Suprapubic skin (tissue), 4 donors: ENCODE measurements around the gene SULT1A2. TPM values are rescaled to one million over a fixed set of nuclear protein-coding genes. Genes with fewer than 3 reads are reported as not detected.
"Not testable (repeated sequence)": the region's sequence is repeated elsewhere in the genome, so short reads cannot be mapped to it uniquely, and the experiment has no call there.

Experiments
- DNase-seq, 2 donors: peaks; one replicate each; pipeline ENCODE4 v3.0.0-alpha.2; 2019; ENCODE audit warnings: low spot score in 2 of 2
- H3K27ac ChIP-seq: fragments of 200-600 bp; sonication (generic); one replicate; pipeline ENCODE4 v1.5.1; 2019
- H3K27me3 ChIP-seq: fragments of 200-600 bp; sonication (generic); one replicate; pipeline ENCODE4 v1.5.1; 2019
- H3K36me3 ChIP-seq: fragments of 200-600 bp; sonication (generic); one replicate; pipeline ENCODE4 v1.5.1; 2019
- H3K4me1 ChIP-seq: fragments of 200-600 bp; sonication (generic); one replicate; pipeline ENCODE4 v1.5.1; 2019
- H3K4me3 ChIP-seq: fragments of 200-600 bp; sonication (generic); one replicate; pipeline ENCODE4 v1.5.1; 2019; ENCODE audit warnings: mild to moderate bottlenecking
- H3K9me3 ChIP-seq: fragments of 200-600 bp; sonication (generic); one replicate; pipeline ENCODE4 v1.5.1; 2019
- CTCF ChIP-seq, 2 donors: fragments of 200-600 bp in 1 of 2; fragments of 450-650 bp in 1 of 2; sonication (generic) in 1 of 2; IDR thresholded peaks; one replicate each; pipeline ENCODE4 v1.5.1; 2016 to 2019; ENCODE audit warnings: antibody characterized with exemption in 2 of 2, mild to moderate bottlenecking in 1 of 2, moderate library complexity in 1 of 2
- EP300 ChIP-seq: sonication (generic); formaldehyde crosslinking; IDR thresholded peaks from one replicate; pipeline ENCODE4 v1.6.1; 2017; ENCODE audit warnings: antibody characterized with exemption
- POLR2A ChIP-seq, 2 donors: fragments of 450-650 bp; IDR thresholded peaks; one replicate each; pipeline ENCODE4 v1.6.1; 2017; ENCODE audit warnings: antibody characterized with exemption in 2 of 2, mild to moderate bottlenecking in 2 of 2, moderate library complexity in 2 of 2
- POLR2AphosphoS5 ChIP-seq, 3 donors: sonication (generic); formaldehyde crosslinking; IDR thresholded peaks; one replicate each; pipeline ENCODE4 v1.6.1; 2017; ENCODE audit warnings: antibody characterized with exemption in 3 of 3
- WGBS: methylation state at CpG from one replicate; pipeline ENCODE4 v1.1.5; 2018; 5-methylcytosine and 5-hydroxymethylcytosine counted together
- total RNA-seq, 4 donors: library from RNA; depleted of rRNA; stranded (reverse); fragments of >200 nt; gene quantifications; one replicate each; pipeline ENCODE4 v1.1.0, GENCODE V29; 2016

SULT1A2 gene
- total RNA-seq, 4 donors from 2014 or later: not detected

GRCh38 chr16:28567292-28567691 lies 29.6 kb downstream of the SULT1A2 start:
- no peak for TF ChIP-seq POLR2A (IDR thresholded peaks at IDR 0.05)
- TF ChIP-seq CTCF (IDR thresholded peaks at IDR 0.05): no peak
- TF ChIP-seq EP300: no peak
- TF ChIP-seq POLR2AphosphoS5 (IDR thresholded peaks at IDR 0.05): no peak
- WGBS: 96% methylated on average over 2 of the region's 2 CpGs
- Histone ChIP-seq H3K9me3 (peaks cover 9% of the 10 kb centered on the region), H3K27ac (no peak overlapping the region), H3K4me3 (no peak overlapping the region), H3K36me3 (no peaks in the 10 kb centered on the region), H3K4me1 (no peaks in the 10 kb centered on the region), H3K27me3 (no peaks in the 10 kb centered on the region)
- DNase-seq: no peak

DNA sequence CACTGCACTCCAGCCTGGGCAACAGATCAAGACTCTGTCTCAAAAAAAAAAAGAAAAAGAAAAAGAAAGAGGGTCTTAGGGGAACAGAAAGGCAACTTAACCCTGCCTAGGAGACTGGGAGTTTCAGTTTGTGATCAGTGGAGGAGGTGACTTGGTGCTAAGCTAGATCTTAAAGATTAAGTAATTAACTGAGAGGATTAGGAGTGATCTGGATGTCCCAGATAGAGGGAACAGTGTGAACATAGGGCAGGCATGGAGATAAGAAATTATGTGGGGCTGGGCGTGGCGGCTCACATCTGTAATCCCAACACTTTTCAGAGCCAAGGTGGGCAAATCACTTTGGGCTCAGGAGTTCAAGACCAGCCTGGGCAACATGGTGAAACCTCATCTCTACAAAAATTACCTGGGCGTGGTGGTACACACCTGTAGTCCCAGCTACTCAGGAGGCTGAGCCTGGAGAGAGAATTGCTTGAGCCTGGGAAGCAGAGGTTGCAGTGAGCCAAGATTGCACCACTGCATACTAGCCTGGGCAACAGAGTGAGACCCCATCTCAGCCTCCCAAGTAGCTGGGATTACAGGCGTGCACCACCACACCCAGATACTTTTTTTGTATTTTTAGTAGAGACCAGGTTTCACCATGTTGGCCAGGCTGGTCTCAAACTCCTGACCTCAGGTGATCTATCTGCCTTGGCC lies 30.5 kb downstream of the SULT1A2 start:
- H3K27ac ChIP-seq, H3K4me3 ChIP-seq, H3K27me3 ChIP-seq, H3K36me3 ChIP-seq, H3K4me1 ChIP-seq, H3K9me3 ChIP-seq, DNase-seq: not testable (repeated sequence)
- 100% methylated on average over 3 of the region's 4 CpGs for WGBS

DNA sequence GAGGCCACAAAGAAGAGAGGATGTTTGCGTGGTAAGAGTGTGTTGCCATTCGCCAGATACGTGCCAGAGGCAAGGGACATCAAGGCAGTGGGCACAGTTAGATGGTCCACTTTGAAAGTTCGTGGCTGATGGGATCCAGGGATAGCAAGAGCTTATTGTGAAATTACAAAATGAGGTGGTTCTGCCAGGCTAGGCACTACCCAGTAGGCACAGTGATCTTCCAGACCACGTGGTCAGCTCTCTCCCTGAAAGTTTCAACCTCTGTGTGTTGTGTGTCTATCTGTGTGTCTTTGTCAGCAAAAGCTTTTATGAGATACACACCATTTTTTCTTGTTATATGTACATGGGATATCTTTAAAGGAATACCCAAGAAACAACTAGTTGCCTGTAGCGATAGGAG lies 33.6 kb downstream of the SULT1A2 start:
- no peaks in the 10 kb centered on the region for H3K4me1 ChIP-seq
- H3K9me3 ChIP-seq: peaks cover 9% of the 10 kb centered on the region
- H3K36me3 ChIP-seq: peaks cover 7% of the 10 kb centered on the region
- DNase-seq: no peak
- H3K27me3 ChIP-seq: no peaks in the 10 kb centered on the region
- no peak overlapping the region for H3K27ac ChIP-seq
- H3K4me3 ChIP-seq: no peak overlapping the region
- WGBS: 89% methylated on average over 6 of the region's 6 CpGs
- TF ChIP-seq POLR2AphosphoS5 (IDR thresholded peaks at IDR 0.05) (no peak), CTCF (IDR thresholded peaks at IDR 0.05) (no peak), POLR2A (IDR thresholded peaks at IDR 0.05) (no peak), EP300 (no peak)

DNA sequence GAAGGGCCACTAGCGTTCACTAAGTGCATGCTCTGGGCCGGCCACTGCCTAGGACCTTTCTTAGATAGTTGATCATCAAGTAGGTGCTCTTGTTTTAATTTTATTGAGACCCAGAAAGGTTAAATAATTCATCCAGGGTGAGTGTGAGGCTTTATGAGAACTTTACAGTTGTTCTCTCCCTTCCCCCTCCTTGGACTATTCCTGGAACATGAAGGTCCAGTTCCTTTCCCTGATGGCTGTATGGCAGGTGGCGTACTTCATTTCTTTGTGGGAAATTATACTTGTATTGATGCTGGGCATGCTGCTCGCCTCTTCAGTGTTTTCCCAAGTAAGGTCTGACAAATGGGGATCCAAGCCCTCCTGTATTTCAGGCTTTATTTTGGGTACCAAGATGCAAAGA lies 34.7 kb downstream of the SULT1A2 start:
- H3K4me1 ChIP-seq: no peaks in the 10 kb centered on the region
- no peak for TF ChIP-seq EP300
- TF ChIP-seq CTCF (IDR thresholded peaks at IDR 0.05): no peak
- no peak for TF ChIP-seq POLR2A (IDR thresholded peaks at IDR 0.05)
- no peak for TF ChIP-seq POLR2AphosphoS5 (IDR thresholded peaks at IDR 0.05)
- WGBS: 85% methylated on average over 4 of the region's 4 CpGs
- H3K9me3 ChIP-seq: peaks cover 3% of the 10 kb centered on the region
- H3K27ac ChIP-seq: no peak overlapping the region
- H3K36me3 ChIP-seq: peaks cover 10% of the 10 kb centered on the region
- no peaks in the 10 kb centered on the region for H3K27me3 ChIP-seq
- DNase-seq: no peak
- H3K4me3 ChIP-seq: no peak overlapping the region

- Histone ChIP-seq H3K9me3 (no peaks in the 10 kb centered on the region), H3K4me3 (no peak overlapping the region), H3K27ac (no peak overlapping the region), H3K36me3 (peaks cover 10% of the 10 kb centered on the region), H3K27me3 (no peaks in the 10 kb centered on the region), H3K4me1 (no peaks in the 10 kb centered on the region)
- WGBS: 70% methylated on average over 7 of the region's 7 CpGs
- TF ChIP-seq EP300 (no peak), POLR2A (IDR thresholded peaks at IDR 0.05) (no peak), CTCF (IDR thresholded peaks at IDR 0.05) (no peak), POLR2AphosphoS5 (IDR thresholded peaks at IDR 0.05) (no peak)
- no peak for DNase-seq
Measured at GRCh38 chr16:28561557-28562187, 35.2 kb downstream of the SULT1A2 start.
